Neural crest cell (in vitro differentiated cells): ENCODE data around the gene GSTA1. TPM values are rescaled to one million over a fixed set of nuclear protein-coding genes. Genes with fewer than 3 reads are reported as not detected.
"Not testable (repeated sequence)": the region's sequence is repeated elsewhere in the genome, so short reads cannot be mapped to it uniquely, and the experiment has no call there.

Source experiments
- DNase-seq: peaks from one replicate; pipeline ENCODE4 v3.0.0; 2021; ENCODE audit warnings: low read depth, mixed read lengths, low spot score
- H3K27ac Mint-ChIP-seq: one replicate; pipeline ENCODE4 v1.8.0; 2021; ENCODE audit warnings: mild to moderate bottlenecking, mixed read lengths; ENCODE audit not compliant: unreplicated experiment
- H3K27me3 Mint-ChIP-seq: 2 replicates; pipeline ENCODE4 v1.8.0; 2021; ENCODE audit warnings: low read depth, mild to moderate bottlenecking, mixed read lengths
- H3K36me3 Mint-ChIP-seq: 2 replicates; pipeline ENCODE4 v1.8.0; 2021; ENCODE audit warnings: low read depth, mild to moderate bottlenecking, mixed read lengths
- H3K4me1 Mint-ChIP-seq: 2 replicates; pipeline ENCODE4 v1.8.0; 2021; ENCODE audit warnings: mixed read lengths
- H3K4me3 Mint-ChIP-seq: one replicate; pipeline ENCODE4 v1.8.0; 2021; ENCODE audit warnings: mild to moderate bottlenecking, mixed read lengths
- H3K9me3 Mint-ChIP-seq: 2 replicates; pipeline ENCODE4 v1.8.0; 2021; ENCODE audit warnings: mixed read lengths
- CTCF ChIP-seq: fragments of 200-600 bp; sonication (generic); conservative IDR thresholded peaks from 2 replicates; pipeline ENCODE4 v1.5.0; 2021; ENCODE audit warnings: antibody characterized with exemption, mild to moderate bottlenecking
- total RNA-seq: library from RNA; stranded (reverse); gene quantifications from 2 replicates; pipeline ENCODE4 v1.2.1, GENCODE V29; 2021

GSTA1 gene
- total RNA-seq, 1 donor from 2014 or later, result not detected

- DNase-seq, result no peak
- TF ChIP-seq CTCF, result no peak
- H3K9me3 Mint-ChIP-seq, result peaks cover 2% of the 10 kb centered on the region
- no peaks in the 10 kb centered on the region for H3K36me3 Mint-ChIP-seq
- no peaks in the 10 kb centered on the region for H3K4me1 Mint-ChIP-seq
- no peaks in the 10 kb centered on the region for H3K27me3 Mint-ChIP-seq
- no peak overlapping the region for H3K4me3 Mint-ChIP-seq
- H3K27ac Mint-ChIP-seq, result no peak overlapping the region
Observed at GRCh38 chr6:52826513-52826912, 22.9 kb upstream of the GSTA1 start.

- H3K9me3 Mint-ChIP-seq, H3K27ac Mint-ChIP-seq, H3K36me3 Mint-ChIP-seq, H3K27me3 Mint-ChIP-seq, H3K4me3 Mint-ChIP-seq, H3K4me1 Mint-ChIP-seq, DNase-seq: not testable (repeated sequence)
Observed at GRCh38 chr6:52825900-52826459, 22.4 kb upstream of the GSTA1 start.

- H3K27ac Mint-ChIP-seq, H3K4me3 Mint-ChIP-seq, DNase-seq, H3K27me3 Mint-ChIP-seq, H3K9me3 Mint-ChIP-seq, H3K4me1 Mint-ChIP-seq, H3K36me3 Mint-ChIP-seq: not testable (repeated sequence)
Observed at GRCh38 chr6:52825270-52825793, 21.7 kb upstream of the GSTA1 start.

- H3K4me3 Mint-ChIP-seq, result no peak overlapping the region
- no peak for DNase-seq
- no peak overlapping the region for H3K27ac Mint-ChIP-seq
- no peaks in the 10 kb centered on the region for H3K36me3 Mint-ChIP-seq
- TF ChIP-seq CTCF, result no peak
- no peaks in the 10 kb centered on the region for H3K4me1 Mint-ChIP-seq
- peaks cover 2% of the 10 kb centered on the region for H3K9me3 Mint-ChIP-seq
- no peaks in the 10 kb centered on the region for H3K27me3 Mint-ChIP-seq
Observed at GRCh38 chr6:52821842-52822241, 18.2 kb upstream of the GSTA1 start.

GRCh38 chr6:52820198-52820597 is 16.6 kb upstream of the GSTA1 start:
- no peak for DNase-seq
- TF ChIP-seq CTCF, result no peak
- no peaks in the 10 kb centered on the region for H3K4me1 Mint-ChIP-seq
- no peak overlapping the region for H3K4me3 Mint-ChIP-seq
- no peak overlapping the region for H3K27ac Mint-ChIP-seq
- peaks cover 2% of the 10 kb centered on the region for H3K9me3 Mint-ChIP-seq
- H3K27me3 Mint-ChIP-seq, result no peaks in the 10 kb centered on the region
- no peaks in the 10 kb centered on the region for H3K36me3 Mint-ChIP-seq

GRCh38 chr6:52815167-52816092 is 11.8 kb upstream of the GSTA1 start:
- Mint-ChIP-seq H3K27me3 (no peaks in the 10 kb centered on the region), H3K9me3 (no peaks in the 10 kb centered on the region), H3K36me3 (no peaks in the 10 kb centered on the region), H3K4me1 (no peaks in the 10 kb centered on the region), H3K4me3 (no peak overlapping the region), H3K27ac (no peak overlapping the region)
- peak; percentile 73 for TF ChIP-seq CTCF
- DNase-seq, result peak; percentile 52

- not testable (repeated sequence) for H3K9me3 Mint-ChIP-seq, H3K36me3 Mint-ChIP-seq, H3K4me1 Mint-ChIP-seq, H3K4me3 Mint-ChIP-seq, DNase-seq, H3K27ac Mint-ChIP-seq, H3K27me3 Mint-ChIP-seq
Observed at GRCh38 chr6:52814545-52814944, 10.9 kb upstream of the GSTA1 start.

GRCh38 chr6:52809777-52810176 is 6.2 kb upstream of the GSTA1 start:
- H3K27me3 Mint-ChIP-seq, H3K4me3 Mint-ChIP-seq, H3K27ac Mint-ChIP-seq, DNase-seq, H3K36me3 Mint-ChIP-seq, H3K9me3 Mint-ChIP-seq, H3K4me1 Mint-ChIP-seq: not testable (repeated sequence)
